Hematopoietic multipotent progenitor cell treated with erythropoietin and hydrocortisone succinate and interleukin-3 and kit ligand, for 17 days (in vitro differentiated cells): ENCODE measurements around the gene ABHD18.
"Not testable (repeated sequence)": the region's sequence is repeated elsewhere in the genome, so short reads cannot be mapped to it uniquely, and the experiment has no call there.

Source experiments
- DNase-seq: peaks from one replicate; pipeline ENCODE4 v3.0.0-alpha.2; 2015; ENCODE audit warnings: low spot score

The ABHD18 gene

GRCh38 chr4:127993151-127993550 lies 27.9 kb downstream of the ABHD18 start:
- no peak for DNase-seq

DNA sequence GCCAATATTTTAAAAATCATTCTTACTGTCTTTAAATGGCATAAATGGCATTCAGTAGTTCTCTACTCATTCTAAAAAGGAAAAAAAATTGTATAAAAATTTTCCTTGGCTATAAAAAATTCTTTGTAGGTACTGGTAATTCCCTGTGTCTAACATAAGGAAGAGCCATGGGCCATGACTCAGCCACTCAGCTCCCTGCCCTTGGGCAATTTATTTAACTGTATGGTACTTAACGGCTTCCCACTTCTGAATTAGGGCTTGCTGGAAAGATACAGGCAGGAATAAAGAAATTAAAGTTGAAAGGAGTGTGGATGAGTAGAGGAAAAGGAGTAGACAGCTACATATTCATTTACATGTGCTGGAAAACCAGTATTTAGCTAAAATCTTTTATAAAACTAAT lies 30.6 kb downstream of the ABHD18 start:
- DNase-seq, result no peak

GRCh38 chr4:127996521-127996920 lies 31.3 kb downstream of the ABHD18 start:
- DNase-seq, result not testable (repeated sequence)

- DNase-seq, result no peak
Measured at GRCh38 chr4:127997534-127998388, 32.6 kb downstream of the ABHD18 start.

DNA sequence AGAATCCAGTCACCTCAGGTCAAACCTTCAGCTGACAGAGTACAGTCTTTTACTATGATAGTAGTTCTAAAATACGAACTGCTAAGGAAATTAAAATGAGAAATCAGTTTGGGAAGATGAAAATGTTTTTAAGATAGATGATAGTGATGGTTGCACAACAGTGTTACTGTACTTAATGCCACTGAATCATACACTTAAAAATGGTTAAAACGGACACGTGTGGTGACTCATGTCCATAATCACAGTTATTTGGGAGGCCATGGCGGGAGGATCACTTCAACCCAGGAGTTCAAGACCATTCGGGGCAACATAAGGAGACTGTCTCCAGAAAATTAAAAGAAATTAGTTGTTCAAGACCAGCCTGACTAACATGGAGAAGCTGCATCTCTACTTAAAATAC lies 41.4 kb downstream of the ABHD18 start:
- DNase-seq, result no peak

- no peak for DNase-seq
Measured at GRCh38 chr4:128009428-128009827, 44.2 kb downstream of the ABHD18 start.

GRCh38 chr4:128025319-128025718 lies 60.1 kb downstream of the ABHD18 start:
- DNase-seq, result no peak

- no peak for DNase-seq
Measured at GRCh38 chr4:128029907-128030306, 64.7 kb downstream of the ABHD18 start.

GRCh38 chr4:128031756-128032384 lies 66.7 kb downstream of the ABHD18 start:
- DNase-seq, result no peak

GRCh38 chr4:128039568-128039967 lies 74.4 kb downstream of the ABHD18 start:
- DNase-seq, result no peak

DNA sequence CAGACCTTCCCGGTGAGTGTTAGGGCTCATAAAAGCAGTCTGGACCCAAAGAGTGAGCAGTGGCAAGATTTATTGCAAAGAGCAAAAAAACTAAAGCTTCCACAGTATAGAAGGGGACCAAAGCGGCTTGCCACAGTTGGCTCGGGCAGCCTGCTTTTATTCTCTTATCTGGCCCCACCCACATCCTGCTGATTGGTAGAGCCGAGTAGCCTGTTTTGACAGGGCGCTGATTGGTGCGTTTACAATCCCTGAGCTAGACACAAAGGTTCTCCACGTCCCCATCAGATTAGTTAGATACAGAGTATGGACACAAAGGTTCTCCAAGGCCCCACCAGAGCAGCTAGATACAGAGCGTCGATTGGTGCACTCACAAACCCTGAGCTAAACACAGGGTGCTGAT lies 81.8 kb downstream of the ABHD18 start:
- DNase-seq, result not testable (repeated sequence)

DNA sequence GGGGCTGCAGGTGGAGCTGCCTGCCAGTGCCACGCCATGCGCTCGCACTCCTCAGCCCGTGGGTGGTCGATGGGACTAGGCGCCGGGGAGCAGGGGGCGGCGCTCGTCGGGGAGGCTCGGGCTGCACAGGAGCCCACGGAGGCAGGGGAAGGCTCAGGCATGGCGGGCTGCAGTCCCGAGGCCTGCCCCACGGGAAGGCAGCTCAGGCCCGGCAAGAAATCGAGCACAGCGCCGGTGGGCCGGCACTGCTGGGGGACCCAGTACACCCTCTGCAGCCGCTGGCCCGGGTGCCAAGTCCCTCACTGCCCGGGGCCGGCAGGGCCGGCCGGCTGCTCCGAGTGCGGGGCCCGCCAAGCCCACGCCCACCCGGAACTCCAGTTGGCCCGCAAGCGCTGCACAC lies 82.3 kb downstream of the ABHD18 start:
- DNase-seq, result not testable (repeated sequence)

- DNase-seq, result not testable (repeated sequence)
Measured at GRCh38 chr4:128051229-128051628, 86.0 kb downstream of the ABHD18 start.

- not testable (repeated sequence) for DNase-seq
Measured at GRCh38 chr4:128054907-128055306, 89.7 kb downstream of the ABHD18 start.

DNA sequence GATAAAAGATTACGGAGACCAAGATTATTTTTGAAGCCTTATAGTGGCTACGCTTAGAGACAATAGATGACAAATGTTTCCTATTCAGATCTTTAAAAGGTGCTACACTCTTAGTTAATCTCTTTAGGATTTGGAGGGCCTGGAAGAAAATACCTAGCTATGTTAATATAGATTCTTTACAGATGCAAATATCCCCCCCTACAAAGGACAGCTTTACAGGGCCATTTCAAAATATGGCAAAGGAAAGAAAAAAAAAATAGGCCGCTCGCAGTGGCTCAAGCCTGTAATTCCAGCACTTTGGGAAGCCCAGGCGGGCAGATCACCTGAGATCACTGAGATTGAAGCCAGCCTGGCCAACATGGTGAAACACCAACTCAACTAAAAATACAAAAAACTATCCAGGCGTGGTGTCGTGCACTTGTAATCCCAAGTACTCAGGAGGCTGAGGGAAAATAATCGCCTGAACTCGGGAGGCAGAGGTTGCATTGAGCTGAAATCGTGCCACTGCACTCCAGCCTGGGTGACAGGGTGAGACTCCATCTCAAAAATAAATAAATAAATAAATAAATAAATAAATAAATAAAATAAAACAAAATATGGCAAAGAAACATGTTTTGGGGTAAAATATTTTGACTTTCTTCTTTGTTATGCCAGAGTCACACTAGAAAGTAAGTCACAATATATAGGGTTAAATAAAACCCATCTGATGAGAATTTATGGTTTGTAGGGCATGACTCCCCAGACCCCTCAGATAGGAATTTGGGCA lies 90.4 kb downstream of the ABHD18 start:
- not testable (repeated sequence) for DNase-seq

- DNase-seq, result no peak
Measured at GRCh38 chr4:128056396-128056795, 91.2 kb downstream of the ABHD18 start.

- no peak for DNase-seq
Measured at GRCh38 chr4:128060121-128060698, 95.0 kb downstream of the ABHD18 start.

DNA sequence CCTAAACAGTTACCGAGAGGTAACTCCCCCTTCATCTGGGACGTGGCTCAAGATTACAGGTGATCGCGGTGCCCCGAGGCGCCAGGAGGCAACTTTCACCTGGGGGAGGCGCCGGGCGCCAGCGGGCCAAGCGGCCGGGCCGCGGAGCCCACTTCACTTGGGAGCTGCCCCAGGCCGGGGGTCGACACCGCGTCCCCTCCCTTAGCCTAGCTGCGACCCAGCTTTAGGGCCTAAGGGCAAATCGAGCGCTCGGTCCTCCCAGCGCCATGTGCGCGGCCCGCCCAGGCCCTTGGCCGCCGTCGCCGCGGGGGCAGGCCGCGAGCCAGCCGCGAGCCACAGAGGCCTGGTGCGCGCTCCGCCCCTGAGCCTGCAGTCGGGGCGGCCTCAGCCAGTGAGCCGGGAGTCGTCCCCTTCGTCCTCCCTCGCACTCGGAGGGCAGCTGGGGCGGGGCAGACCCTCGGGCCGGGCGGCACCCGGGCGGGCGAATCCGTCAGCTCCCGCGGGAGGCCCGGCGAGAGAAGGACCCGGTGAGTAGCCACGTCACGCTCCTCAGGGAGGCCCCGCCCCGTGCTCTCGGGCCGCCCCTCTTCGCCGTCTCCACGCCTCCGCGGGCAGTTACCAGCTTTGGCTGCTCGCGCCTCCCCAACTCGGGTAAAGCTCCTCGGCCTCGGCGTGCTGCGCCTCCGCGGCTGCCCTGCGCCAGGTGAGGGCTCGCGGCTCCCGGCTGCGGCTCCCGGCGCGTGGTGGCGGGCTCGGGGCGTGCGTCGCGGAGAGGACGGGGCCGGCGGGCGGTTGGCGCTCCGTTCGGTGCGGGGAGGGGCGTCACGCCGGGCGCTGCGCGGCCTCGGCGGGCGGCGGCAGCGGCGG lies 95.7 kb downstream of the ABHD18 start, which contains the start of gene LARP1B:
Gene LARP1B, plus strand, starts transcription at position 614 of the 867 bp plus-strand sequence. CDS start 13,640 bp downstream, outside the sequence.
- peak; percentile 91 for DNase-seq

DNA sequence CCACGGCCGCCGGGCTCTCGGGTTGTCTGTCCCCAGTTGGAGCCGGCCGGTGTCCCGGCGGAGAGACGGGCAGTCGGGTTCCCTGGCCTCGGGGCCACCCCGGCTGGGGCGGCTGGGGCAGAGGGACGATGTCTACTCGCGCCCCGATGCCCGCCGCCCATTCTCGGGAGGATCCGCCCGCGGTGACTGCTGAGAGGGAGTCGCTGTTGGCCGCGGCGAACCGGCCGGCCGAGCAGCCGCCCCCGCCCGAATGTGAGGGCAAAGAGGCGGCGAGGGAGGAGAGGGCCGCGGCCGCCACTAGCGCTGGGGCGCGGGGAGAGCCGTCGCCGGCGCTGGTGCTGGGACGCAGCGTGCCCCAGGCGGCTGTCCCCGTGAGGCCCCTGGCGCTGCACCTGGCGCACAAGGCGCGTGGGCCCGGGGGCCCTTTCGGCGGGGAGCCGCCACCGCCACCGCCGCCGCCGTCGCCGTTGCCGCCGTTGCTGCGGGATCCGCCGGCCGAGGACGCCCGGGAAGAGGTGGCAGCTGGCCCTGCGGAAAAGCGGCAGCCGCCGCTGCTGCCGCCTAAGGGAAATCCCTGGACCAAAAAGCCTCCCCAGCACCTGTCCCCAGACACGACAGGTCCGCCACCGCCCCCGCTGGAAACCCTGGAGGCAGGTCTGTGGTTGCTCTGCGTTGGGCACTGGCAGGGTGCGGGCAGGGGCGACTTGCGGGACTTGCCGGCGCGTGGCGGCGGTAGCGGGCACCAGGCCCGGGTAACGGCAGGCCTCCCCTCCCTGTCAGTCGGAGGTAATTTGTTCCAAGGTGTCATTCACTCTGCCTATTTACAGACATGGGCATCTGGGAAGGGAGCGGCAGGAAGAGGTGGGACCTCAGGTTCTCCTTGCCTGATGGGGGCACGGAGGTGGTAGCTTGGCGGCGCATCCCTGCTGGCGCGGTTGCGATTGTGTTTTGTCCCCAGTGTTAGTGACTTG lies 96.6 kb downstream of the ABHD18 start:
- peak; percentile 69 for DNase-seq

DNA sequence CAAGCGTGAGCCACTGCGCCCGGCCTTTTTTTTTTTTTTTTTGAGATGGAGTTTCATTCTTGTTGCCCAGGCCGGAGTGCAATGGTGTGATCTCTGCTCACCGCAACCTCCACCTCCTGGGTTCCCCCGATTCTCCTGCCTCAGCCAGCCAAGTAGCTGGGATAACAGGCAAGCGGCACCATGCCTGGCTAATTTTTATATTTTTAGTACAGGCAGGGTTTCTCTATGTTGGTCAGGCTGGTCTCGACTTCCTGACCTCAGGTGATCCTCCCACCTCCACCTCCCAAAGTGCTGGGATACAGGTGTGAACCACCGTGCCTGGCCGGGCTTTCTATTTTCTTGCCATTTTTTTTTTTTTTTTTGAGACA lies 101.2 kb downstream of the ABHD18 start:
- not testable (repeated sequence) for DNase-seq
